HG03108 (cell line): Measurements from ENCODE around the gene MRPL10.
"Not testable (repeated sequence)": the region's sequence is repeated elsewhere in the genome, so short reads cannot be mapped to it uniquely, and the experiment has no call there.

Experiments used
- ATAC-seq: cut with Tn5 transposase; IDR thresholded peaks from one replicate; pipeline ENCODE4 v1.9.1; 2021; ENCODE audit warnings: moderate library complexity; ENCODE audit not compliant: unreplicated experiment

Gene MRPL10

DNA sequence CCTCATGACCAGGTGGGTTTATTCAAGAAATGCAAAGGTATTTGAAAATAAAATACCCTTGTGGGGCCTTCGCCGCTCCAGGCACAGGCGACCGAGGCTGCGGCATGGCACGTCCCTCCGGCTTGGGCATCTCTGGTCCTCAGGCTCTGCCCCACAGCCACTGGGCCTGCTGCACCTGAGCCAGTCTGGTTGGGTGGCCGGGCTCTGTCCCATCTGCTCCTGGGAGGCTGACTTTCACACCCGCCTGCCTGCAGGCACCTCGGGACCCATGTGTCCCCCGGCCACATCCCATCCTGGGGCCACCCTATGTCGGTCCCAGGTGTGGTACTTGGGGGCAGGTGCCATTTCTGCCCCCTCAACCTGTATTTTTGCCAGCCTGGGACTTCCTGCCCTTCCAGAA is 30.7 kb downstream of the MRPL10 start:
- ATAC-seq: no peak

DNA sequence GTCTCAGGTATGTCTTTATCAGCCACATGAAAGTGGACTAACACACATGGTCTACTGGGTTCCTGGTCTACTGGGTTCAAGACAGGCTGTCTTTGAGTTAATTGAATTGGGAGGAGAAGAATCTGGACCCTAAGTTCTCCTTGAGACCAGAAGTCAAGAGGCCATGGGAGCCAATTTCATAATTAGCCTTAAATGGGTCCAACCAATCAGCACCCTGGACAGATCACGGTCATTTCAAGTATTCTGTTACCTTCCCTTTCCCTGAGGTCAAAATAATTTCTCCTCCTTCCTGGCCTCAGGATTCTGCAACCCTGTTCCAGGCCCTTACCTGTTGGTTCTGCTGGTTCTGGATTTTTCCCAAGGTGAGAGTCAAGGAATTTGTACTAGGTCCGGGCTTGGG is 33.5 kb downstream of the MRPL10 start:
- no peak for ATAC-seq

DNA sequence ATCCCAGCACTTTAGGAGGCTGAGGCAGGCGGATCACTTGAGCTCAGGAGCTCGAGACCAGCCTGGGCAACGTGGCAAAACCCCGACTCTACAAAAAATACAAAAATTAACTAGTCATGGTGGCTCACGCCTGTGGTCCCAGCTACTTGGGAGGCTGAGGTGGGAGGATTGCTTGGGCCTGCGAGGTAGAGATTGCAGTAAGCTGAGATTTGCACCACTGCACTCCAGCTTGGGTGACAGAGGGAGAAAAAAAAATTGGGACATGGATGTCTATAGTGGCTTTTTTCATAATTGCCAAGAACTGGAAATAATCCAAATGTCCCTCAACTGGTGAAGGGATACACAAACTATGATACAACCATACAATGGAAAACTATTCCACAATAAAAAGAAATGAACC is 38.4 kb downstream of the MRPL10 start:
- no peak for ATAC-seq

DNA sequence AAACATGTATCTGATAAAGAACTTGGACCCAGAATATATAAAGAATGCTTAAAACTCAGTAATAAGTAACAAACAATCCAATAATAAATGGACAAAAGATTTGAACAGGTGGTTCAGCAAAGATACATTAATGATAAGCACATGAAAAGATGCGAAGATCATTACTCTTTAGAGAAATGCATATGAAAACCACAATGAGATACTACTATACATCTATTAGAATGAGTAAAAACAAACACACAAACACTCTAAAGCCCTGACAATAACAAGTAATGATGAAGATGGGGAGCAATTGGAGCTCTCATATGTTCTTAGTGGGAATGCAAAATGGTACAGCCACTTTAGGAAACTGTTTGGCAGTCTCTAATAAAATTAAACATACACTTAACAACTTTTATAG is 38.9 kb downstream of the MRPL10 start:
- ATAC-seq: no peak

DNA sequence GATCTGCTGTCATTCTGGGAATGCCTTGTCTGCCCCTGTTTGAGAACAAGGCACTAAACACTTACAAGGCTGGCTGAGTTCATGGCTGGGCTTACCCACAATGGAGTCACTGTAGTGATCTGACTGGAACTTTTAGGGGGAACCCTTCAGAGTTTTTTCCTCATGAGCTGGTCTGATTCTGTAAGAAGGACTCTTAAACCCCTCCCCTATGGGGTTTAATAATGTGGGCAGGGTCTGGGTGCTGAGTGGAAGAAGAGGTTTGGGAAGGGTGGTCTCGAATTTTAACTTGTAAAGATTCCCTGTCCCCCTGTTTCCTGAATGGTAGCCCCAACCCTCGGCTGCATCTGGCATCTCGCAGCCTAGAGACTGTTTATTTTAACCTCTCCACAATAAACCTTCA is 40.3 kb downstream of the MRPL10 start:
- ATAC-seq: no peak

DNA sequence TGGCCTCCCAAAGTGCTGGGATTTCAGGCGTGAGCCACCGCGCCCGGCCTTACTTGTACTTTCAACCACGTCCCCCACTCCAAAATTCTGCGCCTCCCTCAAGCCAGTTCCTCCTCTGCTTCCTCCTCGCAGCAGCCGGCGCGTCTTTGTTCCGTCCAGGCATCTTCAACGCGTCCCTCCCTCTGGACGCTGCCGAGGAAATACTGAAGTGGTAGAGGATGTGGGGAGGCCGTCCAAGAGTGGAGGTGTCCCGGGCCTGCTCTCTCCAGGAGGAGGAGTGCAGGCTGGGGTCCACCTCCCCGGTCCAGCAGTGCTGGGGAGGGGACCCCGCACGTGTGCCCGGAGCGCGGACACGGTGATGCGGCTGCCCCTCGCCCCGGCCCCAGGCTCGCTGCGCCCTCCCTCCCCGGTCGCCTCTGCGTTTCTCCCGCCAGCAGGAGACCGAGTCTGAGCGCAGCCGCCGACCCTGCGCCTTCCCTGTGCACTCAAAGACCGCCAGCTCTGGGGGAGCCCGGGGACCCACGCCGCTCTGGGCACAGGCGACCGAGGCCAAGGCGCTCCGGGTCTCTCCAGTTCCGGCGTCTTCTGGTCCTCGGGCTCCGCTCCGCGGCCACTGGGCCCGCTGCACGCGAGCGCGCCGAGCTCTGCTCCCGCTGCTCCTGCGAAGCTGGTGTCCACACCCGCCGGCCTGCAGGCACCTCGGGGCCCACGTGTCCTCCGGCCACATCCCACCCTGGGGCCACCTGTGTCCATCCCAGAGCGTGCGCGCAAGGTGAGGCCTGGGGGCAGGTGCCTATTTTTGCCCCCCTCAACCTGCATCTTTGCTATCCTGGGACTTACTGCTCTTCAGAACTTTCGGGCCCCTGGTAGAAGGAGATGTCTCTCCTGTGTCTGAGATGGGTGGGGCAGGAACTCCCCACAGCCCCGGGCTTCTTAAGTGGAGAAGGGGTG is 41.5 kb downstream of the MRPL10 start:
- ATAC-seq: no peak

DNA sequence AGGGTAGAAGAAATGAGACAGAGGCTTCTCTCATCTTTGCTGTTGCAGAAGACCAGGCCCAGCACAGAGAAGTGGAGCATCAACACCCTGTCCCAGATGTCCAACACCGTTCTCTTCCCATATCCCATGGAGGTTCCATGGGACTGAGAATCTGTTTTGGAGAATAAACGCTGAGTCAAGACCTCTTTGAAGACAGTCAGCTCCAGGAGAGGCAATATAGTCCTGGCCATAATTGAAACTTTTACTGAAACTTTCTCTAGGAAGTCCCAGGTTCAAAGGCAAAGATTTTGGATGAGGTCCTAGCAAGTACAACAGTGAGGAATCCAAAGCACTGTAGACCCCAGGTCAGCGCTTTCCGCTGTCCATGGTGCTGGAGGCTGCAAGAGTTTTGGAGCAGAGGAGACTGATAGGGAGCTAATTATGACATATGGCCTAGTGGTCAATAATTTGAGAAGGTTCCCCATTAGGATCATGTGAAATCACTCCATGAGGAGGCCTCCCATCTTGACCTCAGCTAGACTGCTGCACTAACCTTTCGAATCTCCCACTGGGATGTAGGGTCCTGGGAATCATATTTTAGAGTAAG is 45.7 kb downstream of the MRPL10 start:
- no peak for ATAC-seq

DNA sequence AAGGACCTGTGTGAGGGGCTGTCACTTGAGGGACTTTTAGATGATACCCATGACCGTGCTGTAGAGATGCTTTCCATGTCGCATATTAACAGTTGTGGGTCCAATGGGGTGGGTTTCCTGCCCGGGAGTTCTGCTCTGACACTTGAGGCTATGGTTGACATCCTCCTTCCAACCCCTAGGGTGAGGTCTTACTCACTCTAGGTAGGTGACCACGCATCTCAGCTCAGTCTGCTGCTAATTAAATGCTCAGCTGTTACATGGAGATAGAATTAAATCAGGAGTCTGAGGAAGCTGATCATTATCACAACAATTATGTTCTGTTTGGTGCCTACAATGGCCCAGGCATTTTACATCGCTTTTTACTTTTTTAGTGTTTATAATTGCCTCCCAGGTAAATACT is 49.9 kb downstream of the MRPL10 start:
- no peak for ATAC-seq

DNA sequence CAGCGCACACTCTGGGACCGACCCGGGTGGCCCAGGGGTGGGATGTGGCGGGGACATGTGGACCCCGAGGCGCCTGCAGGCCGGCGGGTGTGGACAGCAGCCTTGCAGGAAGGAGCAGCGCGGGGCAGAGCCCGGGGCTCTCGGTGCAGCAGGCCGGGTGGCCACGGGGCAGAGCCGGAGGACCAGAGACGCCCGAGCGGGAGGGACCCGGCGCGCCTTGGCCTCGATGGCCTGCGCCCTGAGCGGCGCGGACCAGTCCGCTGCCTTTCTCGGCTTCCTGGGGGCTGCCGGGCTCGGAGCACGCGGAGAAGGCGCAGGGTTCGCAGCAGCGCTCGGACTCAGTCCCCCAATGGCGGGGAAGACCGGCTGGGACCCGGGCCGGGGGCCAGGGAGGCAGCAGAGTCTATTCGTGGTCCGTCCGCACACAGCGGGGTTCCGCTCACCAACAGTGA is 53.1 kb downstream of the MRPL10 start:
- ATAC-seq: no peak

DNA sequence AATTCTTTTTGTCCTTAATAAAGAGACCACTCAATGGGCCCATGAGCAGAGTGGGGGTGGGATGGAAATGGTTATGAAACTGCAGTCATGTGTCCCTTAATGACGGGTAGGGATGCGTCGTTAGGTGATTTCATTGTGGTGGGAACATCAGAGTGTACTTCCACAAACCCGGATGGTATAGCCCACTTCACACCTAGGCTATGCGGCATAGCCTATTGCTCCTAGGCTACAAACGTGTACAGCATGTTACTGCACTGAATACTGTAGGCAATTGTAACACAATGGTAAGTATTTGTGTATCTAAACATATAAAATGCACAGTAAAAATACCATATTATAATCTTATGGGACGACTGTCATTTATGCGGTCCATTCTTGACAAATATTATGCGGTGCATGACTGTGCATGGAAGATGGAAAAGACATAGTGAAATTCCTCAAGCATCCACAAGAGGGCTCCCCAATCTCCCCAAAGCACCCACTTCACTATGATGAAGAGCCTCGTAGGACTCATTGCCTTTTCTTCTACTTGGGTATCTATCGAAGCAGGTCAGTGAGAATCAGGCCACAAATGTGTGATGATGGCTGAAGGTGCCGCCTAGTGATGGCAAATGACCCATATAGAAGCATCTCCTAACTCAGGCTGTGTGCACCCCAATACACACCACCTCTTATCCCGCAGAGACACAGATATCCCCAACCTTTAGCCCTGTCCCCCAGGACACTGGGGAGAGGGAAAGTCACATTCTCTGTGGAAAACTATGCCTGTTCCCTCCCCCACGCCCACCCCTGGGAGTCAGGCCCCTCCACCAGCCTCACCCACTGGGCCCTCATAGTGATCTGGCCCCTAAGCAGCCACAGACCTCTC is 54.8 kb downstream of the MRPL10 start:
- no peak for ATAC-seq

DNA sequence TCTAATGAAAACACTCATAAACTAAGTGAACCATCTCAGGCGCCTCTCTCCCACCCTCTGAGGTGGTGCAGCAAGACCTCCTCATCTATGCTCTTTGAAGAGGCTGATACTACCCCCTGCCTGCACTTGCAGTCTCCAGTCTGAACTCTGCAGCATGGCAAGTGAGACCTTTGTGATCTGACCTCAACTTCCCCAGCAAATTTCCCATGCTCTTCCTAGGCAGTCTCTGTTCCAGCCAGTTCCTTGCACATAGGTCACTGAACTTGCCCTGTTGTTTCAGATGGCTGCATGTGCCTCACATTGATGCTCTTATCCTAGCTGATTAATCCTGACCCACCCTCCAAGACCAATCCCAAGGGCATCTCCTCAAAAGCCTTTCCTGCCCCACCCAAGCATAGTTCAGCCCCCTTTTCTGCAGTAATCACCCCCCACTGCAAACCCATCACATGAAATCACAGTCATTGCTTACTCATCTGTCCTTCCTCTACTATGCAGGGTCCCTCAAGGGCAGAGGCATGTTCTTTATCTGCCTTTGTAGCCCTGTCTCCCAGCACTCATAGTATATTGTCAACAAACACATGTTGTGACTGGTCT is 56.3 kb downstream of the MRPL10 start:
- no peak for ATAC-seq

DNA sequence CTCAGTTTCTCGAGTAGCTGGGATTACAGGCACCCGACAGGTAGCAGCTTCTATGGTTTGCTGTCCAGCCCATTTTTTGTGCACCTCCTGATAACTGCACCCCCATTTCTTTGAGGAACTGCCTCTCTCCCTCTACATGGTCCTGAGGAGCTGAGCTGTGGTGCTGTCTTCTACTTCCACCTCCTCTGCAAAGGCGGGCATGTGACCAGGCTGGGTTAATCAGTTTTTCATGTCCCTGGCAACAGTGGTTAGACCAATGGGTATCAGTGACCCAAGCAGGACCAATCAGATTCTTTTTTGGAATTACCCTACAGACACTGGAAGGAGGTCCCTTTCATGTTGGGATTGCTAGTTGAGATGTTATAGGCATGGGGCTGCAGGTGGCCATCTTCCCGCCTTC is 57.0 kb downstream of the MRPL10 start:
- ATAC-seq: no peak

DNA sequence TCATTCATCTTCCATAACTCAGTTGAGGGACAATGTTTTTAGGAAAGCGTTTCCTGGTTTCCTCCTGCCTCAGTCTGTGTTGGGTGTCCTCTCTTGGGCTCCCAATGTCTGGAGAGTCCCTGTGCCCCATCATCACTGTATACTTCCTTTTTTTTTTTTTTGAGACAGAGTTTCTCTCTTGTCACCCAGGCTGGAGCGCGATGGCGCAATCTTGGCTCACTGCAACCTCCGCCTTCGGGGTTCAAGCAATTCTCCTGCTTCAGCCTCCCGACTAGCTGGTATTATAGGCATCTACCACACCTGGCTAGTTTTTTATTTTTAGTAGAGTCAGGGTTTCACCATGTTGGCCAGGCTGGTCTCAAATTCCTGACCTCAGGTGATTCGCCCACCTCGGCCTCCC is 57.7 kb downstream of the MRPL10 start:
- not testable (repeated sequence) for ATAC-seq
